Vagina (tissue), 2 donors: ENCODE data around the gene VDR.

Experiments
- CTCF ChIP-seq, 3 experiments: fragments of 450-650 bp in 2 of 3; fragments of 200-600 bp in 1 of 3; sonication (generic) in 1 of 3; IDR thresholded peaks; one replicate each; pipeline ENCODE4 v1.5.1; 2017 to 2019; ENCODE audit warnings: antibody characterized with exemption in 3 of 3, mild to moderate bottlenecking in 2 of 3, moderate library complexity in 2 of 3
- POLR2AphosphoS5 ChIP-seq, 2 donors: sonication (generic); formaldehyde crosslinking; IDR thresholded peaks; one replicate each; pipeline ENCODE4 v1.9.0; 2017; ENCODE audit warnings: antibody characterized with exemption in 2 of 2, mild to moderate bottlenecking in 2 of 2, low read depth in 1 of 2; ENCODE audit not compliant: insufficient read depth in 1 of 2

GRCh38 chr12:47912556-47912955, 7.8 kb upstream of the VDR start:
- TF ChIP-seq CTCF (IDR thresholded peaks at IDR 0.05) (no peak), POLR2AphosphoS5 (IDR thresholded peaks at IDR 0.05; ENCODE audit: insufficient read depth in 1 of 2, low read depth in 1 of 2) (no peak)
